Mononuclear cell (primary cell): ENCODE results near the gene UNC93A. TPM values are rescaled to one million over a fixed set of nuclear protein-coding genes. Genes with fewer than 3 reads are reported as not detected.
"Not testable (repeated sequence)": the region's sequence is repeated elsewhere in the genome, so short reads cannot be mapped to it uniquely, and the experiment has no call there.

Experiments
- H3K27me3 ChIP-seq: 2 replicates; pipeline ENCODE4 v1.6.0; 2011; ENCODE audit warnings: low read length, control low read depth; ENCODE audit not compliant: insufficient read depth
- H3K4me1 ChIP-seq: 2 replicates; pipeline ENCODE4 v1.5.1; 2011; ENCODE audit warnings: mild to moderate bottlenecking, low read length, control low read depth; ENCODE audit not compliant: insufficient read depth
- H3K4me3 ChIP-seq: 2 replicates; pipeline ENCODE4 v1.5.1; 2011; ENCODE audit warnings: mild to moderate bottlenecking, low read length, moderate library complexity
- H3K9me3 ChIP-seq: 2 replicates; pipeline ENCODE4 v1.5.1; 2011; ENCODE audit warnings: low read depth, mild to moderate bottlenecking, control low read depth, low read length
- total RNA-seq: library from RNA; depleted of rRNA; stranded (reverse); fragments of >200 nt; gene quantifications from one replicate; pipeline ENCODE4 v1.2.3, GENCODE V29; 2012

Gene UNC93A
- total RNA-seq, 1 donor: not detected

DNA sequence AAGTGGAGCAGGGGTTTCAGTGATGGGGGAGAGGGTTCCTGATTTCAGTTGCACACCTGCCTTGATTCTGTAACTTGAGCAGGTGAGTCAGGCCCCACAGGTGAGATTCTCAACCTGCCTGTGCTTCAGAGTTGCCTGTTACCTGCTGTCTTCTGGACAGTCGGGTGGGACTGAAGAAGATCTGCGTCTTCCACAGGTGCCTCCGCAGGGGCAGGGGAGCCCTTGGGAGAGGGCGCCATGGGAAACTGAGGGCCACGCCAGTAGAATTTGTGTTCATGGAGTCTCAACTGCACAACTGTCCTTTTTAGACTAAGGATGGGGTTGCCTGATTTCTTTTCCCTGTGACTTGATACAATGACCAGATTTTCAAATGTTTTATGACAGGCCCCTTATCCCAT, 5.2 kb downstream of the UNC93A start:
- H3K27me3 ChIP-seq: peaks cover 1% of the 10 kb centered on the region
- H3K4me1 ChIP-seq: no peaks in the 10 kb centered on the region
- no peak overlapping the region for H3K4me3 ChIP-seq
- no peaks in the 10 kb centered on the region for H3K9me3 ChIP-seq

DNA sequence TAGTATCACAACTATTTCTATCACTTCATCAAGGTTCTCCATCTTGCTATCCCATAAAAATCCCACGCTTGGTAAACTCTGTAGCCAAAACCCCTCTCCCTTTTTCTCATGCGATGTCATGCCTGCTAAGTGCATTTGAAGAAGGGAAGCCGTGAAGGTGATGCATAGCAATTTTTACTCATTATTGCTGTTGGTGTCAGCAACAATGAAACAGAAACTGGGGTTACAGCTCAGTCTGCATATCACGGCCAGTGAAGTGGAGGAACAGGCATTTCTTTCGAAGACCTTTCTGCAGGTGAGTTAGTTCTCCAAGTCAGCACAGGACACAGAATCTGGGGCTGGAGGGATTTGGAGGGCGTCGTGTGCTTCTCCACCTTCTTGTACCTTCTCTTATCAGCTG, 5.8 kb downstream of the UNC93A start:
- no peaks in the 10 kb centered on the region for H3K9me3 ChIP-seq
- no peaks in the 10 kb centered on the region for H3K27me3 ChIP-seq
- no peak overlapping the region for H3K4me3 ChIP-seq
- H3K4me1 ChIP-seq: no peaks in the 10 kb centered on the region

DNA sequence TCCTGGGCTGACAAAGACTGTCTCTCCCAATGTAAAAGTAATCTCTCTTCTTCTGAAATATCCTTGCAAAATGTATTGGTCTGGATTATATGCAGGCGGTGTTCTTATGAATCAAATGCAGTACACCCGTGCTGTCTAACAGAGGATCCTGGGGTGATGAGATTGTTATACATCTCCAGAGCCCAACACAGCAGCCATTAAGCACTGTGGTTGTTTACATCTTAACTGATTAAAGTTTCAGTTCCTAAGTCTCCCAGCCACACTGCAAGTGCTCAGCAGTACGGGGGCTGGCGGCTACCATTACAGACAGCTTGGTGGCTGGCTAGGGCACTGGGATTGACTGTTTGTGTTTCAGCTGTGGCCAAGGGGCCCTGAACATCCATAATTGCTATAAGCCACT, 7.0 kb downstream of the UNC93A start:
- Histone ChIP-seq H3K4me3 (no peak overlapping the region), H3K27me3 (no peaks in the 10 kb centered on the region), H3K4me1 (no peaks in the 10 kb centered on the region), H3K9me3 (no peaks in the 10 kb centered on the region)

DNA sequence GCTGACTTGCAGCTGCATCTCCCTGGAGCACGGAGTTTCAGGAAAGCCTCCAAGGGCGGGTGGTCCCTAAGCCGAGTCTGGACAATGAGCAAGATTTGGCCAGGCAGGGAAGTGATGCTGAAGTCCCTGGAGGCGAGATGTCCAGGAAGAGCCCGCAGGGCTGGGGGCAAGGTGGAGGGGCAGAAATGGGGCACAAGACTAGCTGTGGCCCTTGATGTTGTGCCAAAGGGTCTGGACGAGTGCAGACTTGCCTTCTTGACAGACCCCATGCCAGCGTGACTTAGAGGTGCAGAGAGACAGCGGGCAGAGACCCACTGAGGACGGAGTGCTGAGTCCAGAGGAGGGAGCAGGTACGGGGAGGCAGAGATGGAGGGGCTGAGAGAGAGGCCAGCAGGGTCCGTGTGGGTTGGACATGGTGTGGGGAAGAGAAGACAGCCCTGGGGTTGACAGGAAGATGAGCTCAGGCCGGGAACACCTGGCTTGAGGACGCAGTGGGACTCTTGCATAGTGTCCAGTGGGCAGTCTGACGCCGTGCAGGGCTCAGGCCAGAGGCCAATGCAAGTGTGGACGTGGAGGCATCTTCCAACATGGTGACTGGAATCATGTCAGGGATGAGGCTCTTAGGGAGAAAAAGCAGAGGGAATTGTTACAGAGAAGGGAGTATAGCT, 8.7 kb downstream of the UNC93A start:
- no peaks in the 10 kb centered on the region for H3K9me3 ChIP-seq
- H3K4me1 ChIP-seq: no peaks in the 10 kb centered on the region
- H3K4me3 ChIP-seq: no peak overlapping the region
- no peaks in the 10 kb centered on the region for H3K27me3 ChIP-seq

DNA sequence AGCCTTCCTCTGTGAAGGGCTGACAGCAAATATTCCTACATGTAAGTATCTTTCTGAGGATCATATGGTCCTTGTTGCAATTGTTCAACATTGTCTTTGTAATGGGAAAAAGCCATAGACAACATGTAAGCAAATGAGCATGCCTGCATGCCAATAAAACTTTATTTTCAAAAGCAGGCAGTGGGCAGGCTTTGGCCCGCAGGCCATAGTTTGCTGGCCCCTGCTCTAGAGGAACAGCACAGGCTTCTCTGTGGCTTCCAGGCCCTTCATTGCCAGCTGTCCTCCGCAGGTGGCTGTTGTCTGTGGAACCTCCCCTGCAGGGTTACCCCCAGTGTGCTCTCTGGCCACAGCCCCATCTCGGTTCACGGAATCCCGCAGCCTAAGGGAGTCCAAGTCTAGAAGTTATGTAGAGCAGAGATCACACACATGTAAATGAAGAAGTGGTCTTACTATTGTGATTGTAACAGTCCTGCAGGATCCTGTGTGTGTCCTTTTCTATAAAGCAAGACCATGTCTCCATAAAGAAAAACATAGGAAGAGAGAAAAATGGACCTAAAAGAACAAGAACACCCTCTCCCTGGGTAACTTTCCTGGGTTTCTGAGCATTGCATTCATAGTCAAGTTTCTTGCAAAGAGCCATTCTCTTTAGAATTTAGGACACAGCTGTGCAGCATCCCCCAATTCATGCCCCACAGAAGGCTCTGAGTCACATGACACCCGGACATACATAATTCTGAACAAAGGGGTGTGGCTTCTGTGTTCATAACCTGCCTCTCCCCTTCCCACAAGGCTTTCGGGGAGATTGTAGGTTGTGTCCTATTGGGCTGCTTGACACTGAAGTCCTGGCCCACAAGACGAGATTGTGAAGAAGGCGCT, 10.0 kb downstream of the UNC93A start:
- Histone ChIP-seq H3K27me3 (no peaks in the 10 kb centered on the region), H3K4me3 (no peak overlapping the region), H3K4me1 (no peaks in the 10 kb centered on the region), H3K9me3 (no peaks in the 10 kb centered on the region)

DNA sequence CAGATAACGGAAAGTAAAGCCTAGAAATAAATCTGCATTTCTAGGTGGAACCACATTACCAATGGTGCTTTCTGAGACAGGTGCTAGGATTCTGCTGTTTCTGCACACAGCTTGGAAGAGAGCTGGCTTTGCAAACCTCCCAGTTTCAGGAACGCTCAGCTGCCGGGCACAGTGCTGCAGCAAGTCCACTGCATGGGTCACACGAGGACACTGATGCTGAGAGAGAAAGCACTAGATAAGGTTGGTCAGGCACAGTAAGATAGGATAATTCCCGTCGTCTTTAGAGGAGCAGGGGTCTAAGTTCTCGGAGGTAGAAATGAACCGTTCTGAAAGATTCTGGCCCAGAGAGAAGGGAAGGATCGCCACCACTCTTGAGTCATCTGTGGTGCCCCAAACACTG, 11.0 kb downstream of the UNC93A start:
- H3K4me1 ChIP-seq: no peaks in the 10 kb centered on the region
- H3K27me3 ChIP-seq: no peaks in the 10 kb centered on the region
- H3K4me3 ChIP-seq: no peak overlapping the region
- no peaks in the 10 kb centered on the region for H3K9me3 ChIP-seq

DNA sequence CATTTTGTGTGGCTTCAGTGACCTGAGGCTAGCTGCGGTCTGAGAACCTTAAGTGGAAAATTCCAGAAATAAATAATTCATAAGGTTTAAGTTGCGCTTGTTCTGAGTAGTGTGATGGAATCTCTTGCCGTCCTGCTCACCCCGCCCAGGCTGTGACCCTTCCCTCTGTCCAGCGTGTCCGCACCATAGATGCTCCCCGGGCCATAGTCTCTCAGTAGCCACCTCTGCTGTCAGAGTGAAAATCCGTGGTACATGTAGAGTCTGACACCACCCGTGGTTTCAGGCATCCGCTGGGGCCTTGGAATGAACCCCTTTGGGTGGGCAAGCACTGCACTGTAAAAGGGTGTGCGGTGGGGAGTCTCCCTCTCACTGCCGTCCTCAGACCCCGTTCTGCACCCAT, 11.7 kb downstream of the UNC93A start:
- H3K27me3 ChIP-seq: no peaks in the 10 kb centered on the region
- no peaks in the 10 kb centered on the region for H3K9me3 ChIP-seq
- H3K4me3 ChIP-seq: no peak overlapping the region
- H3K4me1 ChIP-seq: no peaks in the 10 kb centered on the region

DNA sequence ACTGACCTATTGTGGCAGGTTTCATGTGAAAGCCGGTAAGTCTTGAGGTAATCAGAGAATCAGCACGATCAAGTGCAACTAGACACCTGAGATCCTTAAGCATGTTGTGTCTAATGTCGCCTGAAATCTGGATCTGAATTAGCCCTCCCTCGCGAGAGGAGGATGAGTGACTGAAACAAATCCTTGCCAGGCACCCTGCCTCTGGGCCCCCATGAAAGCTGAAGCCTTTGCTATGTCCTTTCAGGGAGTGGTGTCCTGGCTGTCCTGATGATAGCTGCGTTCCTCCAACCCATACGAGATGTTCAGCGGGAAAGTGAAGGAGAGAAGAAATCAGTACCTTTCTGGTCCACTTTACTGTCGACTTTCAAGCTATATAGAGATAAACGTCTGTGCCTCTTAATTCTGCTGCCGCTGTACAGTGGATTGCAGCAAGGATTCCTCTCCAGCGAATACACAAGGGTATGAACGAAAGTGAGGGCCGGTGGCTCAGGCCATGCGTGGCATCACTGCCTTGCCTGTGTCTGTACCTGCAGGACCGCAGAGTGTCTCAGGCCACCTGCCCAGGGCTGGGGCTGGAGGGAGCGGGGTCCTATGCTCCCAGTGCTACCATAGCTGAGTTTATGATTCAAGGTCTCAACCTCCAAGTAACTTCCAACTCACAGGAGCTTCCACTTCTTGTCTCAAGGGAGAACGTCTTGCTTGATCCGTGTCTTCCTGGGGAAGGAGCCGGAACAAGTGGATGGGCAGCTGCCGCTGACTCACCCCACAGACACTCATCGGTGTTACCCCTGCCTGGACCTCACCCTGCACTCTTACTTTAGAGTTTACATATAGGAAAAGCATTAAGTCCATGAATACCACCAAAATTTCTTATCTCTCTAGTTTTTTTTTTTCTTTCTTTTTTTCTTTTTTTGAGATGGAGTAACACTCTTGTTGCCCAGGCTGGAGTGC, 12.8 kb downstream of the UNC93A start:
- H3K4me3 ChIP-seq: no peak overlapping the region
- no peaks in the 10 kb centered on the region for H3K9me3 ChIP-seq
- H3K4me1 ChIP-seq: no peaks in the 10 kb centered on the region
- no peaks in the 10 kb centered on the region for H3K27me3 ChIP-seq

DNA sequence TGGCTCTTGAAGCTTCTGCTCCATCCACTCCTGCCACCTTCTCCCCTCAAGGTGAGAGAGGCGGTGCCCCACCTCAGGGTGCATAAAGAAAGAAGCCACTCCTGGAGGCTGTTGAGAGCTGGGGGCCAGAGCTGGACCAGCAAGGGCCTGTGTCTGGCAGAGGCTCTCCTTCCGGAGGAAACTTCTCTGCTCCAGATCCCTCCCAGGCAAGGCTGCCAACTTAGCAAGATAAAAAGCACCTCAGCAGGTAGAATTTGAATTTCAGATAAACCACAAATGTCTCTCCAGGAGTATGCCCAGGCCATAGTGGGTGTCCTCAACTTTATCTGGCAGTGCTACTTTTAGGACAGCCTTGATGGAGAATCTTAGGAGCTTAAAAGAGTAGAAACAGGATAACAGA, 13.8 kb downstream of the UNC93A start:
- H3K9me3 ChIP-seq: no peaks in the 10 kb centered on the region
- no peaks in the 10 kb centered on the region for H3K4me1 ChIP-seq
- H3K27me3 ChIP-seq: no peaks in the 10 kb centered on the region
- no peak overlapping the region for H3K4me3 ChIP-seq

DNA sequence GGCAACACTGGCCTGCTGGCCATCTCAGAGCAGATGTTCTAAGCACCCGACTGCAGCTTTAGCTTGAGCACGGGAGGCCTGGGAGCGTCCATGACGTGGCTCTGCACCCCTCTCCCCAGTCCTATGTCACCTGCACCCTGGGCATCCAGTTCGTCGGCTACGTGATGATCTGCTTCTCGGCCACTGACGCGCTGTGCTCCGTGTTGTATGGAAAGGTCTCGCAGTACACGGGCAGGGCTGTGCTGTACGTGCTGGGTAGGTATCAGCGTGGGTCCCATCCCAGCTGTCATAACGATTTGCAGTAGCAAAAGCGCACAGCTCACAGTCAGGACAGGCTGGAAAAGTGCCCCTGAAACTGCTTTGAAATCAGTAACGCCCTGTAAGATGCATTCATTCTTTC, 14.7 kb downstream of the UNC93A start:
- Histone ChIP-seq H3K4me3 (no peak overlapping the region), H3K4me1 (no peaks in the 10 kb centered on the region), H3K9me3 (no peaks in the 10 kb centered on the region), H3K27me3 (no peaks in the 10 kb centered on the region)

DNA sequence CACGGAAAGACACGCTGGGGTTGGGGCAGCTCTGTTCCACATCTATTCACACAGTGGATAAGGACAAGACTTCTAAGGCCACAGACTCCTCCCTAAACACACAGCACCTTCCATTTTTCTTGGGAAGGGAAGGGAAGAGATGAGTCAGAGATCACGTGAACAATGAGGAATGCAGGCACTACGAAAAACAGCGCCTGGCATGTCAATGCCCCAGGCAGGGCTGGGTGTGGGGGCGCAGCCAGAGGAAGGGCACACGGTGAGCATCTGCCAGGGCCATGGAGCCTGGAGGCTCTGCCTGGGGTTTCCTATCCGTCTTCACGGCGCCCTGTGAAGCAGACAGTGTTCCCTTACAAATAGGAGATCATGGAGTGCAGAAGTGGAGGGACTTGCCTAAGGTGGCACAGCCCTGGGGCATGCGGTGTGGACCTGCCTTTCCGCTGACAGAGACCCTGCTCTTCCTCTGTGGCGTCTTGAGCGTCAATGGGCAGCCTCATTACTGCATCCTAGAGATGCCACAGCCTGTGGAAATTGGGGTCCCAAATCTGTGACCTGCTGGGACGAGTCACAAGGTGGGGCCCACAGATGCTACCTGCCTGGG, 15.4 kb downstream of the UNC93A start:
- no peak overlapping the region for H3K4me3 ChIP-seq

DNA sequence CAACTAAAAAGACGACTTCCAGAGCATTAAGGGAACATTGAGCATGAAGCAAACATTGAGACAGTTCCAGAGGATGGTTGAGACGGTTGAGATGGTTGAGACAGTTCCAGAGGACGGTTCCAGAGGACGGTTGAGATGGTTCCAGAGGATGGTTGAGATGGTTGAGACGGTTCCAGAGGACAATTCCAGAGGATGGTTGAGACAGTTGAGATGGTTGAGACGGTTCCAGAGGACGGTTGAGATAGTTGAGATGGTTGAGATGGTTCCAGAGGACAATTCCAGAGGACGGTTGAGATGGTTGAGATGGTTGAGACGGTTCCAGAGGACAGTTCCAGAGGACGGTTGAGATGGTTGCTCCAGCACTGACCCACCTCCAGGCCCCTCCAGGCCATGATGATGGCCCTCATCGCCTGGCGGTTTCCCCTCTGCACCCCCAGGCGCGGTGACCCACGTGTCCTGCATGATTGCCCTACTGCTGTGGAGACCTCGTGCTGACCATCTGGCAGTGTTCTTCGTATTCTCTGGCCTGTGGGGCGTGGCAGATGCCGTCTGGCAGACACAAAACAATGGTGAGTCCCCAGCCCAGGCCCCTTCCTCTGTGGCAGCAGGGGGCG, 16.3 kb downstream of the UNC93A start:
- no peaks in the 10 kb centered on the region for H3K9me3 ChIP-seq

More for the DNA sequence above, 15.4 kb downstream of the UNC93A start:
- no peaks in the 10 kb centered on the region for H3K9me3 ChIP-seq
- H3K27me3 ChIP-seq: no peaks in the 10 kb centered on the region
- H3K4me1 ChIP-seq: no peaks in the 10 kb centered on the region

DNA sequence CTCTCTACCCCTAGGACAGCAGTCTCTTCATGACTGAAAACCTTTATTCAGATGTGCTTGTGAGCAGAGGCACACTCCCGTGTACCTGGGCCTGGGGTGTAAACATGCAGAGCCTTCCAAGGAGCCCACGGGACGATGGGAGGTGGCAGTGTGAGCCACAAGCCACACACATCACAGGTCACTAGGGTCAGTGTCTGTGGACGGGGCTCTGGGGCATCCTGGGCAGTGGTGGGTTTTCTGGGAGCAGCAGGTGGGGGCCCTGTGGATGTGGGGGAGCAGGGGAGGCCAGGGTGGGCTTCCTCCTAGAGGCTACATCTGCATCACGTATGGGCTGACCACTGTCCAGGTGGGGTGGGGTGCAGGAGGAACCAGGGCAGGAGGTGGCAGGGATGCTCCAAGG, 17.1 kb downstream of the UNC93A start:
- H3K4me3 ChIP-seq: no peak overlapping the region
- H3K27me3 ChIP-seq: no peaks in the 10 kb centered on the region
- no peaks in the 10 kb centered on the region for H3K9me3 ChIP-seq
- H3K4me1 ChIP-seq: no peaks in the 10 kb centered on the region

More for the DNA sequence above, 16.3 kb downstream of the UNC93A start:
- H3K4me3 ChIP-seq: no peak overlapping the region
- H3K27me3 ChIP-seq: no peaks in the 10 kb centered on the region
- no peaks in the 10 kb centered on the region for H3K4me1 ChIP-seq

DNA sequence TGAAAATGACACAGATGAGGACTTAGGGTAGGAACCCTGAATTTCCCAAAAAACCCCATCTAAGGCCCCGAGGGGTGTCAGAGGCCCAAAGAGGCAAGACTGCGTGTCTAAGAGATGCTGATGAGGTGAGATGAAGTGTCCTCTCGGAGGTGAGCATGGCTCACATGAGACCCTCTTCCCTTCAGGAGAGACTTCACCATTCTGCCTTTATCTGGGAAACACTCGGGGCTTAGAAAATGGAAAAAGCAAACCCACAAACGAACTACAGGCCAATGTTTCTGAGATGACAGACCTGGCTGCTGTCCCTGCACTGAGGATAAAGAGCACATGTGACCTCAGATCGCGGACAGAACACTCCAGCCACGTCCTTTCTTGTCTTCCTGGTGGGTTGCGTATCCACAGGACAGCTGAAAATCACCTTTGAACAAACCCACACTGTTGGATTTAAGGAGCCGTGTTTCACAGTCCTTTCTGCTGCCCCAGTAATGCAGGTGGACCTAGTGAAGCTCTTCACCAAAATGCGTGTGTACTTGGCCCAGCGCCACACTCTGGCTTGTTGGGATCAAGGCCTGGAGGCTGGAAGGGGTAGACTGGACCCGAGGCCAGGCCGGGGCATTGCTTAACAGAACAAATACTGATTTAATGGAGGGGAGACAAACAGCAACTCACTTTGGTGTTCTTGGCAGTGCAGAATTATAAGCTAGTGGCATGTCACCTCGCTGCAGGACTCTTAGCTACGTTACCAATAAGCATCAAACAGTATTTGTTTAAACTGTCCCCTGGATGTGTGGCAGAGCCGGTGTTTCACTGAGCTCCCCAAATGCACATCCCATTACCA, 18.5 kb downstream of the UNC93A start:
- not testable (repeated sequence) for H3K27me3 ChIP-seq, H3K9me3 ChIP-seq, H3K4me1 ChIP-seq, H3K4me3 ChIP-seq
